K562 (cell line): ENCODE measurements around the gene C1orf198. TPM values are rescaled to one million over a fixed set of nuclear protein-coding genes. Genes with fewer than 3 reads are reported as not detected.

ENCODE experiments used
- ATAC-seq: fragments of 200-7000 bp; cut with Tn5 transposase; 3 replicates; pipeline ENCODE4 v1.9.1; 2020; ENCODE audit warnings: moderate library complexity
- BruUV-seq: library from RNA; stranded (reverse); fragments of 400-500 nt; replicated peaks from 2 replicates; lab custom pipeline; 2021; lab: Mats Ljungman, UMichigan
- CTCF ChIA-PET: fragments of 300-600 bp; formaldehyde crosslinking; extraction: SDS; loops from one replicate; lab custom pipeline; 2021; ENCODE audit warnings: low intra/inter-chr PET ratio; lab: Yijun Ruan, JAX
- POLR2A ChIA-PET: fragments of 300-600, 350-650 bp; sonication (Branson Sonifier 250); formaldehyde crosslinking; extraction: SDS; loops from one replicate; lab custom pipeline; 2021; ENCODE audit warnings: antibody characterized with exemption, inconsistent platforms; lab: Yijun Ruan, JAX
- DNase-seq, 4 experiments: peaks; one replicate each; pipeline versions ENCODE4 v3.0.0 to v3.0.0-alpha.2; 2011 to 2018; ENCODE audit warnings: low spot score in 3 of 4, mixed read lengths in 3 of 4; ENCODE audit errors: extremely low read depth in 1 of 4
- FAIRE-seq: peaks from 2 replicates; lab custom pipeline; 2011; peaks lifted over from hg19 to GRCh38; lab: Jason Lieb, UNC
- H2AFZ ChIP-seq: 2 replicates; pipeline ENCODE4 v1.6.0; 2011; ENCODE audit warnings: low read depth, low read length, control low read depth, inconsistent platforms
- H3K27ac ChIP-seq: fragments of 200-600 bp; 3 replicates; pipeline ENCODE4 v1.8.0; 2011; ENCODE audit warnings: low read depth, mild to moderate bottlenecking, control low read depth, inconsistent platforms, low read length, moderate library complexity, mixed read lengths; ENCODE audit errors: extremely low read depth
- H3K27me3 ChIP-seq, 2 experiments: fragments of 300-600 bp in 1 of 2; 2 replicates in 1 of 2; 3 replicates in 1 of 2; pipeline versions ENCODE4 v1.6.0 to v1.8.0; 2011; ENCODE audit warnings: inconsistent platforms in 2 of 2, low read length in 2 of 2, mild to moderate bottlenecking in 1 of 2, mixed read lengths in 1 of 2, moderate library complexity in 1 of 2; ENCODE audit not compliant: control insufficient read depth in 2 of 2, insufficient read depth in 2 of 2
- H3K36me3 ChIP-seq: fragments of 300-600 bp; 3 replicates; pipeline ENCODE4 v1.8.0; 2011; ENCODE audit warnings: mild to moderate bottlenecking, low read length, inconsistent platforms; ENCODE audit not compliant: control insufficient read depth, insufficient read depth
- H3K4me1 ChIP-seq, 2 experiments: fragments of 200-600 bp in 1 of 2; replicated peaks in 1 of 2; 2 replicates in 1 of 2; 3 replicates in 1 of 2; pipeline versions ENCODE4 v1.5.1 to v1.8.0; 2011; ENCODE audit warnings: inconsistent platforms in 2 of 2, low read length in 2 of 2, mild to moderate bottlenecking in 1 of 2, mixed read lengths in 1 of 2, moderate library complexity in 1 of 2; ENCODE audit not compliant: control insufficient read depth in 2 of 2, insufficient read depth in 2 of 2
- H3K4me2 ChIP-seq: 2 replicates; pipeline ENCODE4 v1.6.1; 2011; ENCODE audit warnings: low read length, control low read depth, inconsistent platforms, mixed read lengths; ENCODE audit not compliant: insufficient read depth
- H3K4me3 ChIP-seq: fragments of 200-600 bp; sonication (generic), shearing (Covaris generic); 2 replicates; pipeline ENCODE4 v1.5.1; 2016; ENCODE audit warnings: control low read depth, inconsistent platforms
- H3K79me2 ChIP-seq: fragments of 200-600 bp; 3 replicates; pipeline ENCODE4 v1.8.0; 2011; ENCODE audit warnings: low read length, inconsistent platforms; ENCODE audit not compliant: control insufficient read depth, insufficient read depth
- H3K9ac ChIP-seq, 2 experiments: 2 replicates each; pipeline versions ENCODE4 v1.6.0 to v1.6.1; 2011; ENCODE audit warnings: low read depth in 2 of 2, low read length in 2 of 2, control low read depth in 1 of 2, inconsistent platforms in 1 of 2, mild to moderate bottlenecking in 1 of 2, mixed read lengths in 1 of 2; ENCODE audit not compliant: insufficient read depth in 1 of 2
- H3K9me1 ChIP-seq: one replicate; pipeline ENCODE4 v1.6.0; 2011; ENCODE audit warnings: inconsistent platforms, mild to moderate bottlenecking, low read length, moderate library complexity; ENCODE audit not compliant: control insufficient read depth, insufficient read depth
- H3K9me3 ChIP-seq: replicated peaks from 2 replicates; pipeline ENCODE4 v1.5.1; 2011; ENCODE audit warnings: low read depth, low read length, inconsistent platforms; ENCODE audit not compliant: control insufficient read depth, insufficient read depth
- H4K20me1 ChIP-seq: replicated peaks from 2 replicates; pipeline ENCODE4 v1.6.1; 2011; ENCODE audit warnings: low read length, inconsistent platforms, mixed read lengths; ENCODE audit not compliant: control insufficient read depth, insufficient read depth
- ATF4 ChIP-seq: fragments of 450-650 bp; formaldehyde crosslinking; IDR thresholded peaks from 2 replicates; pipeline ENCODE4 v1.4.0; 2022; ENCODE audit warnings: mild to moderate bottlenecking, moderate library complexity
- CBX1 ChIP-seq: sonication (generic); IDR thresholded peaks from 2 replicates; pipeline ENCODE4 v1.6.1; 2016; ENCODE audit warnings: antibody characterized with exemption, low read depth, mild to moderate bottlenecking
- CBX2 ChIP-seq: fragments of 200-600 bp; sonication (generic); IDR thresholded peaks from one replicate; pipeline ENCODE4 v1.6.1; 2012; ENCODE audit warnings: mild to moderate bottlenecking, low read length, inconsistent platforms; ENCODE audit not compliant: insufficient read depth, poor library complexity, severe bottlenecking
- CTBP1 ChIP-seq: fragments of 450-650 bp; IDR thresholded peaks from 2 replicates; pipeline ENCODE4 v1.6.1; 2016; ENCODE audit warnings: borderline replicate concordance
- ERF ChIP-seq: fragments of 450-650 bp; formaldehyde crosslinking; IDR thresholded peaks from 2 replicates; pipeline ENCODE4 v1.4.0; 2020; ENCODE audit warnings: mild to moderate bottlenecking, mixed read lengths
- JUND ChIP-seq, 2 experiments: IDR thresholded peaks; 2 replicates in 1 of 2; 3 replicates in 1 of 2; pipeline ENCODE4 v1.6.1; 2011; ENCODE audit warnings: borderline replicate concordance in 2 of 2, low read depth in 2 of 2, low read length in 2 of 2, improper control_type of control experiment in 1 of 2, missing biosample characterization in 1 of 2, missing genetic modification characterization in 1 of 2, missing genetic modification reagents in 1 of 2
- KLF10 ChIP-seq: fragments of 250-450 bp; sonication (Bioruptor Pico); IDR thresholded peaks from 2 replicates; pipeline ENCODE4 v1.6.1; 2021; ENCODE audit warnings: matching md5 sums
- PURB ChIP-seq: sonication (generic); formaldehyde crosslinking; IDR thresholded peaks from 2 replicates; pipeline ENCODE4 v1.9.0; 2021; ENCODE audit warnings: low read depth, mild to moderate bottlenecking, missing genetic modification reagents
- RAD51 ChIP-seq: fragments of 450-650 bp; IDR thresholded peaks from 2 replicates; pipeline ENCODE4 v1.7.1; 2016; ENCODE audit warnings: low read depth, mild to moderate bottlenecking, borderline replicate concordance
- RUNX1 ChIP-seq: sonication (generic); IDR thresholded peaks from 2 replicates; pipeline ENCODE4 v1.6.1; 2016; ENCODE audit warnings: antibody characterized with exemption, low read depth
- SMAD2 ChIP-seq: fragments of 150-350 bp; IDR thresholded peaks from 2 replicates; pipeline ENCODE4 v1.6.1; 2014; ENCODE audit warnings: low read depth, mild to moderate bottlenecking, low read length
- ZNF561 ChIP-seq: fragments of 450-650 bp; formaldehyde crosslinking; conservative IDR thresholded peaks from 2 replicates; pipeline ENCODE4 v1.4.0; 2020; ENCODE audit warnings: mild to moderate bottlenecking, moderate library complexity
- WGBS: fragments of 100-300 bp; shearing (Covaris generic); methylation state at CpG from one replicate; pipeline ENCODE4 v1.1.6; 2016; ENCODE audit warnings: low coverage, mixed read lengths; ENCODE audit not compliant: insufficient coverage; ENCODE audit errors: missing lambda C conversion rate; 5-methylcytosine and 5-hydroxymethylcytosine counted together
- in situ Hi-C: fragments of 300-500 bp; cut with MboI; formaldehyde crosslinking; loops from 4 replicates; pipeline ENCODE4 v1.15.0; 2018; ENCODE audit warnings: inconsistent platforms, mixed read lengths
- intact Hi-C: fragments of 100-400 bp; cut with micrococcal nuclease; formaldehyde crosslinking; loops from 2 replicates; pipeline ENCODE4 v1.14.2; 2022
- polyA plus RNA-seq, 8 experiments: library from polyadenylated mRNA; depleted of rRNA in 4 of 8; stranded (reverse) in 5 of 8; unstranded in 3 of 8; fragments of >200 nt; fragmentation: Nextera tagmentation in 2 of 8; fragmentation: Illumina TruSeq in 1 of 8; extraction: Ambion mirVana in 2 of 8; extraction: Trizol in 1 of 8; gene quantifications; 2 replicates each; pipeline versions ENCODE4 v1.2.1 to v1.2.3, GENCODE V29; 2011 to 2014; ENCODE audit warnings: inconsistent platforms in 1 of 8, missing spikeins in 1 of 8
- total RNA-seq, 7 experiments: library from RNA; depleted of rRNA in 6 of 7; stranded (reverse); fragments of >200 nt in 6 of 7; fragmentation: Illumina TruSeq in 2 of 7; extraction: Trizol in 2 of 7; gene quantifications; 2 replicates each; pipeline versions ENCODE4 v1.2.1 to v1.2.3, GENCODE V29; 2011 to 2021; ENCODE audit warnings: low replicate concordance in 1 of 7

The C1orf198 gene
- total and polyA plus RNA-seq, 9 of the 15 experiments (the other 6 are each of a cell fraction or from before 2014, with no cell fraction given) = 2.0 to 15.1 (median 10.4) TPM

DNA sequence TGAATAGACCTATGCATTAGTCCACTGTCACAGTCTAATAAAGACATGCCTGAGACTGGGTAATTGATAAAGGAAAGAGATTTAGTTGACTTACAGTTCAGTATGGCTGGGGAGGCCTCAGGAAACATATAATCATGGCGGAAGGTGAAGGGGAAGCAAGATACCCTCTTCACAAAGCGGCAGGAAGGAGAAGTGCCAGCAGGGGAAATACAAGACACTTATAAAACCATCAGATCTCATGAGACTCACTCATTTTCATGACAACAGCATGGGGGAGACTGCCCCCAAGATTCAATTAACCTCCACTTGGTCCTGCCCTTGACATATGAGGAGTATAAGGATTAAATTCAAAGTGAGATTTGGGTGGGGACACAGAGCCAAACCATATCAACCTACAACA, 61.8 kb downstream of the C1orf198 start:
- DNase-seq (no peak), ATAC-seq (no peak), FAIRE-seq (no peak)
- intact Hi-C loops = no loop called here
- TF ChIP-seq ATF4 (CRISPR knock-in tag) = no peak
- no peak for TF ChIP-seq ERF (CRISPR knock-in tag)
- TF ChIP-seq CBX2 = no peak
- TF ChIP-seq PURB = no peak
- no peak for TF ChIP-seq KLF10 (CRISPR knock-in tag)
- no peak for TF ChIP-seq JUND (IDR thresholded peaks at IDR 0.05; ENCODE audit: borderline replicate concordance, low read depth, low read length)
- no peak for TF ChIP-seq JUND (tag; IDR thresholded peaks at IDR 0.05; ENCODE audit: borderline replicate concordance, low read depth, low read length)
- TF ChIP-seq CTBP1 = no peak
- TF ChIP-seq ZNF561 = no peak
- no peak for TF ChIP-seq SMAD2
- no peak for TF ChIP-seq CBX1
- no peak for TF ChIP-seq RUNX1
- TF ChIP-seq RAD51 = no peak
- in situ Hi-C loops = loop anchor here (10.0 kb wide), 1 partner anchor 798 kb away; no protein-coding TSS in a partner anchor
- BruUV-seq = no TSS peak
- Histone ChIP-seq H3K27me3 (peaks cover 0 to 26% of the 10 kb centered on the region in 2 experiments; a peak in 2 of 5 replicates), H3K4me3 (no peak overlapping the region), H4K20me1 (no peaks in the 10 kb centered on the region), H2AFZ (no peak overlapping the region), H3K4me1 (no peaks in the 10 kb centered on the region), H3K4me2 (no peak overlapping the region), H3K36me3 (no peaks in the 10 kb centered on the region), H3K27ac (no peak overlapping the region), H3K9me1 (no peaks in the 10 kb centered on the region), H3K9me3 (no peaks in the 10 kb centered on the region), H3K79me2 (no peaks in the 10 kb centered on the region), H3K9ac (no peak overlapping the region)
- 4% methylated on average over 2 of the region's 2 CpGs for WGBS
- POLR2A ChIA-PET = no interaction called here
- CTCF ChIA-PET = no interaction called here
